Measurements from ENCODE around the gene CFAP298.

DNA sequence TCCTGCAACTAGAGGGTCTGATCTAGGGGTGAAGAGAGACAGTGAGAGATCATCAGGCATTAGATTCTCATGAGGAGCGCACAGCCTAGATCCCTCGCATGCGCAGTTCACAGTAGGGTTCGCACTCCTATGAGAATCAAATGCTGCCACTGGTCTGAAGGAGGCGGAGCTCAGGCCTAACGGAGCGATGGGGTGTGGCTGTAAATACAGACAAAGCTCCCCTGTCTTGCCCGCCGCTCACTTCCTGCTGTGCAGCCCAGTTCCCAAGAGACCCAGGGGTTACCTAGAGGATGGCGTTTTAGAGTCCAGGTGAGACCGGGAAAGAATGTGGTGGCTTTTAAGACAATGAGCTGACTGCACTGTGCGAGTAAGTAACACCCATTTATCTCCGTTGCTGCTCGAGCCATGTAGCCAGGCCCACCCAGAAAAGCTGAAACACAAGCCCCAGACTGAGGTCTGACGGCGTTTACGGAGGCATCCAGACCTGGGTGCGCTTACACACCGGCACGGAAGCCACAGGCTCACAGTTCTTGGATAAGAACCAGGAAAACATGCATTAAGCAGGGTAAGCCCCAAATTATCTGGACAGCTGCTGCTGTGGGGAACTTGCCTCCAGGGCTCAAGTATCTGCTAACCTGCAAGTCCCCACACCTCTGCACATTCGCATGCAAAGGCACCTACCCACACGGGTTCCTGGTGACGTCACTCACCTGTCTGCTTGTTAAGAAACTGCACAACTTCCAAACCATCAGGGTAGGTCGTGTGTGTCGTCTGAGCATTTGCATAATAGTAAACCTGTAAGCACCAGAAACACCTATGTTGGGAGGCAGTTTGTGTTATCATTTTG lies 39.4 kb downstream of the CFAP298 start:
- TF ChIP-seq, protein P1, sequence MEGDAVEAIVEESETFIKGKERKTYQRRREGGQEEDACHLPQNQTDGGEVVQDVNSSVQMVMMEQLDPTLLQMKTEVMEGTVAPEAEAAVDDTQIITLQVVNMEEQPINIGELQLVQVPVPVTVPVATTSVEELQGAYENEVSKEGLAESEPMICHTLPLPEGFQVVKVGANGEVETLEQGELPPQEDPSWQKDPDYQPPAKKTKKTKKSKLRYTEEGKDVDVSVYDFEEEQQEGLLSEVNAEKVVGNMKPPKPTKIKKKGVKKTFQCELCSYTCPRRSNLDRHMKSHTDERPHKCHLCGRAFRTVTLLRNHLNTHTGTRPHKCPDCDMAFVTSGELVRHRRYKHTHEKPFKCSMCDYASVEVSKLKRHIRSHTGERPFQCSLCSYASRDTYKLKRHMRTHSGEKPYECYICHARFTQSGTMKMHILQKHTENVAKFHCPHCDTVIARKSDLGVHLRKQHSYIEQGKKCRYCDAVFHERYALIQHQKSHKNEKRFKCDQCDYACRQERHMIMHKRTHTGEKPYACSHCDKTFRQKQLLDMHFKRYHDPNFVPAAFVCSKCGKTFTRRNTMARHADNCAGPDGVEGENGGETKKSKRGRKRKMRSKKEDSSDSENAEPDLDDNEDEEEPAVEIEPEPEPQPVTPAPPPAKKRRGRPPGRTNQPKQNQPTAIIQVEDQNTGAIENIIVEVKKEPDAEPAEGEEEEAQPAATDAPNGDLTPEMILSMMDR (IDR thresholded peaks at IDR 0.05), result no peak
- TF ChIP-seq POLR2A (IDR thresholded peaks at IDR 0.05), result no peak

Measured in Peyer's patch (tissue), 4 donors.